GOT3 (cell line): ENCODE data around the gene DVL1.

ENCODE experiments used
- DNase-seq: peaks from one replicate; lab custom pipeline; 2025; ENCODE audit warnings: mixed read lengths; lab: John Stamatoyannopoulos, UW

Gene DVL1

DNA sequence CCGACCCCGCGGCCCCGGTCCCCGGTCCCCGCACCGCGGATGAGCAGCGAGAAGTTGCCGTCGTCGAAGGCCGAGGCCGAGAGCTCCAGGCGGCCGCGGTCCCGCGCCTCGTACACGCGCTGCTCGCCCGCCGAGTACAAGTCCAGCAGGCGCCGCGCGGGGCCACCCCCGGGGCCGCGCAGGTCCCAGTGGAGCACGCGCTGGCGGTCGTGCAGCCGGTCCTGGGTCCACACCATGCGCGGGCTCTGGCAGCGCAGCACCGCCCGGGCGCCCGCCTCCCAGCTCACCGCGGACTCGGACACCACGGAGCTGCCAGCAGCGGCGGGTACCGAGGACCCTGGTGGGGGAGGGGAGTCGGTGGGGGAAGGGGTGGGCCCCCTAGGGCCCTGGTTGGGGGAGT lies 6.2 kb upstream of the DVL1 start:
- DNase-seq: no peak

DNA sequence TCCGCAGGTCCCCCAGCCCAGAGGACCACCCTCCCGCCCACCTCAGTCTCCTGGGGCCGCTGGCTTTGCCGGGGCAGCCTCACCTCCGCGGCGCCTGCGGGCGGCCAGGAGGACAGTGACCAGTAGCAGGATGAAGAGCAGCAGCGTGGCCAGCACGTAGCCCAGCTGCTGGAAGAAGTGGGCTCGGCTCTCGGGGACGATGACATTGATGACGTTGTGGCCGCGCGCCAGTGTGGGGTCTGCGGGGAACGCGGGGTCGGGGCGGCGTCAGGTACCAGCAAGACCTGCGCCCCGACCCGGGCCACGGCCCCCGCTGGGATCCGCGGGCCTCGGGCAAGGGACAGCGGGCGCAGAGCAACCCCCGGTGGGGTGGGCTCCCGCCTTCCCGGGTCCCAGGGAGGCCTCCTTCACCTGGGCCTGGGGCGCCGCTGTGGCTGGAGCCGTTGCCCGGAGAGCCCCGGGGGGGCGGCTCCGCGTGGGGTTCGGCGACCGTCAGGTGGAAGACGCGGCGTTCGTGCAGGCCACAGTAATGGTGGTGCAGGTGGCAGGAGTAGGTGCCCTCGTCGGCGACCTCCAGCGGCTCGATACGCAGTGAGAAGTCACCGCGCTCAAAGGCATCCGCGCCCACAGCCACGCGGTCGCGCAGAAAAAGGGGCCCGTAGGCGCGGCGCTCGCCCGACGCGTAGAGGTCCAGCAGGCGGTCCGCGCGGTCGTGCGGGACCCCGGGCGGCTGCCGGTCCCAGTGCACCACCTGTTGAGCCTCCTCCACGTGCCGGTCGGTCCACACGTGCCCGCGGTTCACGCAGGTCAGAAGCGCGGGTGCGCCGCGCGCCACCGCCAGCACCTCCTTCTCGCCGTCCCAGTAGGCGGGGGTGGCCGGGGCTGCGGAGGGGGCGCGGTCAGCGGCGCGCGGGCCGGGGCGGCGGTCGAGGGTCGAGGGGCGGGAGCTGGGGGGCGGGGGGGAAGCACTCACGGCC lies 5.3 kb upstream of the DVL1 start:
- no peak for DNase-seq

DNA sequence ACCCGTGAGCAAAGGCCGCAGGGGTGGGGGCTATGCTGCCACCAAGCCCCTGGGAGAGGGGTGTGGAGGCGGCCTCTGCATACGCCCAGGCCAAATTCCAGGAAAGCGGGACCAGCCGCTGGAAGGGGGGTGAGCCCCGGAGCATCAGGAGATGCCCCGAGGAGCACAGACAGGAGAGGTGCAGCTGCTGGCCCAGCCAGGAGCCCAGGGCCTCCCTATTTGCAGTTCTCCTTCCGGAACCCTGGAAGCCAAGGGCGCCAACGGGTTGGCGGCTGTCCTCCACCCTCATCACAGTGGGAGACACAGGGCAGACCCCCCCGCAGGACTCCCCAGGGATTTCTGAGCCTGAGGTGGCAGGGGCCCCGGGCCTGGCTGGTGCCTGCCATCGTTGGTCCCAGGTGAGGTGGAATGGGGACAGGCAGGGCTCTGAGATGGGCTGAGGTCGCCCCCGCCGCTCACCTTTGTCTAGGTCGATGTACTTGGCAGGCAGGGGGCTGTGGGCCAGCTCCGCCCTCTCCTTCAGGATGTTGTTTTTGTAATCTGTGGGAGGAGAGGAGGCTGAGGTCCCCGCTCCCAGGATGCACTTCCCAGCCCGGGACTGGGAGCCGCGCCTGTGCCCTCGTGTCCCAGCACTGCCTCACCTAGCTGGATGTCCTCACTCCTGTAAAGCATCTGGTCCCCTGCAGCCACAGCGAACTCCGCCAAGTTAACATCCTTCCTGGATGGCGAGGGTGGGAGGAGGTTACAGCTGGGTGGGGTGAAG lies 4.4 kb upstream of the DVL1 start:
- DNase-seq: no peak

DNA sequence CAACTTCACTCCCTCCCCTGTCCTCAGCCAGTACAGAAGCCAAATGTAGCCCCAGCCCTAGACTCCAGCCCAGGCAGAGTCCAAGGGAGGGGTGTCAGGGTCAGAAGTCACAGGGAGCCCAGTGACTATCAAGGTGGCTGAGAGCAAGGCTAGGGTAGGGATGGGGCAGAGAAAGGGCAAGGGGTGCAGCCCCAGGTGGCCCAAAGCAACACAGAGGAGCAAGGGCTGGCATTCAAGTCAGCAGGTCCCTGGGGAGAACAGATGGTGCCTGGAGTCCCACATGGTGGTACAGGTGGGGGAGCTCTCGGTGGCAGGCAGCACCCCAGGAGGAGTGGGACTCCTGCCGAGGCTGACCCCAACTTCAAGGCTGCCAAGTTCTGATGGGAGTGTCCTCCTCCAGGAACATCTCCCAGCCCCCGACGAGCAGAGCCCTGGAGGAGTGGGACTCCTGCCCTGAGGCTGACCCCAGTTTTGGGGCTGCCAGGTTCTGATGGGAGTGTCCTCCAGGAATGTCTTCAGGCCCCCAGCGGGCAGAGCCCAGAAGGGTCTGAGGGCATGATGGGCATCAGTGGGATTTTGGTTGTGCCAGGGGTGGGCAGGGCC lies 3.7 kb upstream of the DVL1 start:
- DNase-seq: no peak

DNA sequence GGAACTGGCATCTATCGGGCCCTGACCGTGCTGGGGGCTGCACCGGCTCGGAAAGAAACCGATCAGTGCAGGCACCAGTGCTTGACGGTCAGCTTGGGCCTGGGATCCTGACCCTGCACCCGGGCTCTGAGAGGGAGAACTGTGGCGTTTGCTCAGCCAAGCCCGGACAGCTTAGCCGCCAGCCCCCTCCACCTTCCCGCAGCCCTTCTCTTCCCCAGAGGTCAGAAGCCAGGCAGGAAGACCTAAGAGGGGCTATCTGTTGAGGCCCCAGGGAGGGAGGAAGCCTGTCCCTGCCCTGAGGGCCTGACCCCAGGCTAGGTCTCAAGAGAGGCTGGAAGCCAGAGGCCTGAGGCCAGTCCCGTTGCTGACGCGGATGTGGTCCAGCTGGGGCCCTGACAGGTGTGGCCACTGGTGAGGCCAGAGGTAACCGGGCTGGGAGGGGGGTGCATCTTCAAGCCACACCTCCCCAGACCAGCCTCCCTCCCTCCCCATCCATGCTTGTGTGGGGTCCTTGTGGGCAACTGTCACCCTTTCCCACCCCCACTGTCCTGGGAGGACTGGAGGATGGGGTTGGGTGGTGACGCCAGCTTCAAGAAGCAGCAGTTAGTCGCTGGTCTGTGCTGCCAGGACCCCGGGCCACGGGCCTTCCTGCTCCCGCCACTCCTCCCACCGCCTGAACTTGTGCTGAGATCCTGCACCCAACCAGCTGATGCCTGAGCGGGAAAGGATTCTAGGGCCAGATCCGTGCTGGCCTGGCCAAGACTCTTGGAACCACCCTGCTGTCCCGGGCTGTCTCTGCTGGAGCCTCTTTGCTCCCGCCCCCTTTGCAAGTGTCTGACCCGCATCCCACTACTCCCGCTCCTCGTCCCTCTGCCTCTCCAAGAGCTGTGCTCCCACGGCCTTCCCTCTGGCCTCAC lies 2.6 kb upstream of the DVL1 start:
- no peak for DNase-seq

DNA sequence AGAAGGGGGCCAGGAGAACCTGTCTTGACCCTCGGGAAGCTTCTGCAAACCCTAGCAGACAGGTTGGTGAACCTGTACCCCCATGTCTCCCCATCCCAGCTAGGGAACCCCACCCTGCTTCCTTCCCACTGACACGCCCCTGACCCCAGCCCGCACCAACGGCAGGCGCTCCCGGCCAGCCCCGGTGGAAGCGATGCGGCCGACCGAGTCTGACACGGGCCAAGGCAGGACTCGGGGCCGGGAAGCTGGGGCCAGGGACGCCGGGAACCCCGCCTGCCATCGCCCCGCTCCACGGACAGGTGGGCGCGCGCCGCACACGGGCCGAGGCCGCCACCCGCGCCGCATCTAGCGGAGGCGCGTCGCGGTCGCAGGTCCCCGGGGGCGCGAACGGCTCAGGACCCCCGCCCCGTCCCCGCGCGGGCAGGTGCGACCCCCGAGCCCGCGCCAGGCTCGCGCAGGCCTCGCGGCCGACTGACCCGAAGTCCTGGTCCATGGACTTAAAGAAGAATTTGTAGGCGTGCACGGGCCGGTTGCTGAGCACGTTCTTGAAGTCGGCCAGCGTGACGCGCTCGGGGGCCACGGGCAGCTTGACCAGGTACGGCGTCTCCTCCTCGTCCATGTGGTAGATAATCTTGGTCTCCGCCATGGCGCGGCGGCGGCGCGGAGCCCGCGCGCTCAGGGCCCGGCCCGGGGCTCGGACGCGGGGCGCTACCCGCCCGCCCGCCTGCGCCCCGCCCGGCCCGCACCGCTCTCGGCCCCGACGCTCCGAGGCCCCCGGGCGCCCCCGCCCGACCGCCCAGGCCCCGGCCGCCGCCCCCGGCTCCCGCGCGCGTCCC lies 580 bp downstream of the DVL1 start:
- DNase-seq: no peak

DNA sequence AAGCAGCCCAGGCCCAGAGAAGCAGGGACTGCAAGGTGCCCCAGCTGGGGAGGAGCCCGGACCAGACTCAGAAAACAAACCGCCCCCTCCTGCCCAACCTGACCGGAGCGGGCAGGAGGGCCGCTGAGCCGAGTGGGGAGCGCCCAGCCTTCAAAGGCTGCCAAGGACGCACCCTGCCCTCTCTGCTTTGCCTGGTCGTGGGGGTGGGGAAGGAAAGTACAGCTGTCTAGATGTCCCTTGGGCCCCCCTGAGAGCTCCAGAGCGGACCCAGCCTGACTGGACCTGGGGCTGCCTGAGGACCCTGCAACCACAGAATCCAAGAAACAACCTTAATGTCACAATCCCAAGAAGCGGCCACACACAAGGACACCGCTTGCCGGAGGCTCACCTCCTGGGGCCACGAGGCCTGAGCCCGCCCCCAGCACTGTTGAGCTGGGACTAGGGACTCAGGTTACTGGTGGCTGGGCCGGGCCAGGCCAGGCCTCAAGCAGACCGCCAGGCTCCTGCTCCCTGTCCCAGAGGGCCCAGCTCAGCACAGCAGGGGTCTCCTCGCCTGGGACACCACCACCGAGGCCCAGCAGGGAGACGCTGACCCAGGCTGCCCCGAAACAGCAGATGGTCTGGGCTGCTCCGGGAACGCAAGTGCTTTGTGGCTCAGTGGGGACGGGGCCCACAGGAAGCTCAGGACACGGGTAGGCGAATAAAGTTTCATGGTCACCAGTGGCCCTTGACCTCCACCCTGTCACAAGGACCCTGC lies 1.4 kb downstream of the DVL1 start:
- no peak for DNase-seq

DNA sequence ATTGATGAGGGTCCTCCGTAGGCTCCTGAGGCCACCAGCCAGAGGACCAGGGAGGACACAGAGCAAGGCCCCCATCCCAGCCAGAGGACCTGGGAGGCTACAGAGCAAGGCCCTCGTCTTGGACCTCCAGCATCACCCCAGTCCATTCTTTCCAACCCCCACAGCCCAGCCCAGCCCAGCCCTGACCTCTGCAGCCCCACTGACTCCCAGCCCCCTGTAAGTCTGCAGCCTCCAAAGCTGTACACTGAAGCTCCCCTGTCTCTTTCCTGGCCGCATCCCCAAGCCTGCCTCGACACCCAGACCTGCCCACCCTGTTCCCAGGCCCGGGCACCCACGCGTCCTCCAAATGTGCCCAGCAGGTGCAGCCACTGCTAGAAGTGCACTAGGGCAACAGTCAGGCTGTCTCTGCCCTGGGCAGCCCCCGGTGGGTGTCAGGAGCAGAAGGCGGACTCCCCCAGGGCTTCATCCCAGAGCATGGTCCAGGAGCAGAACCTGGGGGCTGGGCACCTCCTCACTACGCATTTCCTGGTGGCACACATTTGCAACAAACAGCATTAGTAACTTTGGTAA lies 2.1 kb downstream of the DVL1 start:
- no peak for DNase-seq

DNA sequence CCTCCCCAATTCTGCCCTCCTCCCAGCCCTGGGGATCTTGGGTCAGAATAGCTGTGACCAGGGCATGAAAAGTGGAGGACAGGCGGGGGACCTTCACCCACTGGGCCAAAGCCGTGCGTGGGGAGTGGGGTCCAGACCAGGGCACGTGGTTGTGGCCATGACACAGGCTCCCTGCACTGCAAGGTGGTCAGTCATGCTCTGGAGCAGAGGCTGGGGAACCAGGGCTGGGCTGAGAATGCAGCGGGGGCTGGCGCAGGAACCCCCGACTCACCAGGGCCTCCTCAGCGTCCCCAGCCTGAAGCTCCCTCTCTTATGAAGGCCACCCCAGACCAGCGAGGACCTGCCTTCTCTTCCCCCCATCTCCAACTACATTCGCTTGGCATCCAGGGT lies 2.7 kb downstream of the DVL1 start:
- no peak for DNase-seq

DNA sequence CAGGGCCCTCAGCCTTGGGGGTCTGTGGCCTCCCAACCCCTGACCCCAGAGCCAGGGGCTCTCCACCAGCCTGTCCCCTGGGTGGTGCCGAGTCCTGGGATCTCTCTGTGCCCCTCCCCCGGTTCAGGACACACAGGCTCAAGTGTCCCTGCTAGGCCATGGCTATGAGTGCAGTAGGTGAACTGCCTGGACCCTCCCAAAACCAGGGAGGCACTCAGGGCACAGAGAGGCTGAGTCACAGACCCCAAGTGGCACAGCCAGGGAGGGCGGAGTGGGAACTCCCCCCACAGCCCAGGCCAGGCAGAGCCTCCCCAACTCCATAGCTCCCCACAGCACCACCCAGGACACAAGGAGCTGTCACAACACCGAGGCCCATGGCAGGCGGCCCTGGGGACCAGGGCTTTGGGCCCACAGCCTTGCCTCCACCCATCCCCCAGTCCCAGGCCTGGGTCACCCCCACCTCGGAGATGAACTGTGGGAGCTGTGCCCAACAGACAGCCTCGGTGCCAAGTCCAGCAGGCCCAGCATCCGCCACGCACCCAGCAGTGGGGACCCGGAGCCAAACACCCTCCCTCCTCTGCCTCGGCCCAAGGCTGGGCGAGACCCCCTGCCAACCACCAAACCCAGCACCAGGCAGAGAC lies 3.2 kb downstream of the DVL1 start:
- no peak for DNase-seq

DNA sequence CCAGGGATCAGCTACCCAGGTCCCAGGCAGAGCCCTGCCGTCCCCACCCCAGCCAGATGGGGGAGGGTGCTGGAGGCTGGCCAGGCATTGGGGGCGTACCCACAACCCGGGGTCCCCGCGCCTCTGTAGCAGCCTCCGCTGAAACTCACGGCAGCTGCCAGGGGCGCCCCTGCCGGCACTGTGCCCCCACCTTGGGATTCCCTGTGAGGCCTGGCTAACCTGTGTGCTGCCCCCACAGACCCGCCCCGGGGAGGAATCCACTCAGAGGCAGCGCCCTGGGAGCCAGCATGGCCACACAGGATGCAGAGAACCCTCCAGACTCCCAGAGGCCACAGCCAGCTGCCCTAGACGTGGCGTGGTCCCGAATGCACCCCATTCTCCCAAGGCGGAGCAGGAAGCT lies 3.8 kb downstream of the DVL1 start:
- DNase-seq: no peak

DNA sequence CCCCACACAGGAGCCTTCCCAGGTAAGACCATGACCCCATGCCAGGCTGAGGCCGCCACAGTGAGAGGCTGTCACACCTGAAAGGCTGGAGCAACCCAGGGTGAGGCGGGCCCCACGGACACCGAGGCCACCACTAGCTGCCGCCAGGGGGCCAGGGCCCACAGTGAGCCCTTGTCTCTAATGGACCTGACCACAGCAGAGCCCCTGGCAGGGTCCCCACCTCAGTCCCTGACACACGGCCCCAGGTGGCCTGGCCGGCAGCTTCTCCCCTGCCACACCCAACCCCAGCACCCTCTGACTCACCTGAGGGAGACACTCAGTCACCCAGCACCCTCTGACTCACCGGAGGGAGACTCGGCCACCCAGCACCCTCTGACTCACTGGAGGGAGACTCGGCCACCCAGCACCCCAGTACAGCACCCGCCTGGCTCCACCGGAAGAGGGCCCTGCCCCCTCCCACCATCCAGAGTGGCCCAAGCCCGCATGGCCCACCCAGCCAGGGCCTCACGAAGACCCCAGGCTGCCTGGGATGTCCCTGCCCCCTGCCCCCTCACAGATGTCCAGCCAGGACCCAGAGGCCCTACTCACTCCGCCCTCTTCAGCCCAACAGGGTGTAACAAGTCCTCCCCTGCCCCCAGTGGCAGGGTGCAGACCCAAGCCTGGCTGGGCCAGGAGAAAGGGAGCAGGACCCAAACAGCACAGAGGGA lies 4.4 kb downstream of the DVL1 start:
- no peak for DNase-seq

DNA sequence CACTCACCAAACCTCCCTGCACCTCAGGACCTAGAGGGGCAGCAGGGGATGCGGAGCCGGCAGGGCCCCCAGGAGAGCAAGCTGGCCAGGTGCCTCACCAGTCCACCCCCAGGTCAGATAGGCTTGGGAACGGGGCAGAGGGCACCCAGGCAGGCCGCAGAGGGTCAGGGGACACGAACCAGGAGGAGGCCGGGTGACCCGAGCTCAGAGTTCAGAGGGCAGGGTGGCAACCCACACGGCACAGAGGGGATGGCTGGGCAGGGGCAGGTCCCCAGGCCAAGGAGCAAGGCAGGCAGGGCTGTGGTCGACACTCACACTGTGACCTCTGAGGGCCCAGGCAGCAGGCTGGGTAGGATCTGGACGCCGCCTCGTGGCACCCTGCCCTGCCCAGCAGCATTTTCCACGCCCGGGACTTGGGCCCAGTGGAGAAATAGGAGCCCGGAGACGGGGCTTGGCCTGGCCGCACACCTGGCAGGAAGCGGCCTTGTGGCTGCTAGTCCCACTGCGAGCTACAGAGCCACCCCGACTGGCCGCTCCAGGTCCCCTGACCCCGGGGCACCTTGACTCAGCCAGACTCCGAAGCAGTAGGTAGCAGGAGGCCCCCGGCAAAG lies 5.3 kb downstream of the DVL1 start:
- no peak for DNase-seq

DNA sequence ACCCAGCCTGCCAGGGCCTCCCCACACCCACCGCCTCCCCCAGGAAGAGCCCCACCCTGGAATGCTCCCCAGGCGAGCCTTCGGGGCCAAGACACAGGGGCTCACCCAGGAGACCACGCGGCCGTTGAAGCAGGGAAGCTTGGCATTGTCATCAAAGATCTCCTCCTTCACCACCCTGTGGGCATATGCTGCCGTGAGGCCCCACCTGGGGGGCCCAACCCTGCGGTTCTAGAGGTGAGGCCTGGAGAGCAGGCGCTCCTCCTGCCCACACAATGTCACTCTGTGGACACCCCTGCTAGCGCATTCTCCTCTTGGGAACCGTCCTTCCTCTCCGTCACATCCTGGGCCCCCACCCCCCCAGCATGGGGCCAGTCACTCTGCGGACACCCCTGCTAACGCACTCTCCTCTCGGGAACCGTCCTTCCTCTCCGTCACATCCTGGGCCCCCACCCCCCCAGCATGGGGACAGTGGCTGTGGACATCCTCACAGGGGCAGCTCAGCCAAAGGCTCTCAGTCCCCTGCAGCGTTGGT lies 6.6 kb downstream of the DVL1 start:
- no peak for DNase-seq

DNA sequence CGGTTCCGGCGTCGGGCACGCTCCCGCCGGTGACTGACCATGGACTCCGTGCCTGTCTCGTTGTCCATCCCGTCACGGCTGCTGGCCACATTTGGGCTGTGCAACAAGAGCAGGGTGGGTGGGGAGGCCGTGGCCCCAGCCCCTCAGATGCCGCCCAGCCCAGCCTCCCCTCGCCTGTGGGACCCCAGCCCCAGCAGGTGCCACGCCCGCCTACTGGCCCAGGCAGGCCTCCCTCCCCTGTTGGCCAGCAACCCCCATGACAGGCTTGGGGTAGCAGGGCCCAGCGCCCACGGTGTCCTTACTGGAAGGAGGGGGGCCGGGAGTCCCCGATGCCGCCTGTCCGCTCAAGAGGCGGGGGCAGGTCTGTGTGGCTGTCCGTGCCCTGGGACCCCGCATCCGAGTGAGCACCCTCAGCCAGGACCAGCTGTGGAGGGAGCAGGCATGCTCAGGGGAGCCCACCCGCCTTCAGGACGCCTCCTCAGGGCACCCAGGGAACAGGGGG lies 7.1 kb downstream of the DVL1 start:
- no peak for DNase-seq

DNA sequence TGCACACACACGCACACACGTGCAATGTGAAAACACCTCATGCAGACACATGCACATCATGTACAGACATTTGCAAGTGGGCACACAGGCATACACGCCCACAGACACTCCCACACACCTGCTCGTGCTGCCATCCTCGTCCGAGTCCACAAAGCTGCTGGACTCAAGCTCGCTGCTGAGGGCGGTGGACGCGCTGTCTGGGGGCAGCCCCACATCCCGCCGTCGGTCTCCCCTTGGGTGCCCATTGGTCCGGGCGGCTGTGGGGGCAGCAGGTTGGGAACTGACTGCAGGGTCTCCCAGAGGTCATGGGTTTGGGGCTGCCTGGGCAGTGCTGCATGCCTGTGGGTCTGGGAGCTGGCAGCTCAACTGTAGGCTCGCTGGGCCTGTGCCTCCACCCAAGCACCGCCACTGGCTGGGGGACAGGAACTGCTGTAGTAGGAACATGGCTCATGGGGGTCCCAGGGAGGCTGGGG lies 7.6 kb downstream of the DVL1 start:
- DNase-seq: no peak

DNA sequence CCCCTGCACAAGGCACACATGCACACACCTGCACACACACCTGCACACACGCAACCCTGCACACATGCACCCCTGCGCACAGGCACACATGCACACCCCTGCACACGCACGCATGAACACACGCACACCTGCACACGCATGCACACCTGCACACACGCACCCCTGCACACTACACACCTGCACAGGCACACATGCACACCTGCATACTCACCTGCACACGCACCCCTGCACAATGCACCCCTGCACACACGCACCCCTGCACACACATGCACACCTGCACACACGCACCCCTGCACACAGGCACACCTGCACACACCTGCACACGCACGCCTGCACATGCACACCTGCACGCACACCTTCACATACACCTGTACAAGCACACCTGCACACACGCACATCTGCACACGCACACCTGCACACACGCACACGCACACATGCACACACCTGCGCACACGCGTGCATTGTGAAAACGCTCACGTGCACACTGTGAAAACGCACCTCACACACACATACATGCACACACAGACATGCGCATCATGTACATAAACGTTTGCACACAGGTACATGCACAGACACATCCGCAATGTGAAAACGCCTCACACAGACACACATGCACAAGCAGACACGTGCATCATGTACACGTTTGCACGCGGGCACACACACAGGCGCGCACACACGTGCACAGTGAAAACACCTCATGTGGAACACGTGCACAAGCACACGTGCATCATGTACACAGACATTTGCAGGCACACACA lies 8.2 kb downstream of the DVL1 start:
- DNase-seq: no peak
